Prostate gland (tissue), 2 donors: ENCODE measurements around the gene PSMA7.

Source experiments
- CTCF ChIP-seq, 4 experiments: fragments of 200-600 bp in 2 of 4; fragments of 450-650 bp in 2 of 4; sonication (generic) in 2 of 4; IDR thresholded peaks; 1 replicate in 3 of 4; 2 replicates in 1 of 4; pipeline ENCODE4 v1.5.1; 2016 to 2019; ENCODE audit warnings: antibody characterized with exemption in 4 of 4, mild to moderate bottlenecking in 2 of 4, moderate library complexity in 2 of 4
- POLR2A ChIP-seq: fragments of 450-650 bp; IDR thresholded peaks from one replicate; pipeline ENCODE4 v1.6.1; 2016; ENCODE audit warnings: antibody characterized with exemption, mild to moderate bottlenecking
- POLR2AphosphoS5 ChIP-seq: sonication (generic); formaldehyde crosslinking; IDR thresholded peaks from one replicate; pipeline ENCODE4 v1.6.1; 2017; ENCODE audit warnings: antibody characterized with exemption

- TF ChIP-seq POLR2A = no peak
- no peak for TF ChIP-seq CTCF (IDR thresholded peaks at IDR 0.05)
- TF ChIP-seq POLR2AphosphoS5 = no peak
Observed at GRCh38 chr20:62126141-62126540, 17.1 kb downstream of the PSMA7 start.
